ENCODE results near the gene PLEKHA5.

The PLEKHA5 gene

GRCh38 chr12:19105463-19105862, 24.1 kb upstream of the PLEKHA5 start:
- TF ChIP-seq EZH2phosphoT487 (IDR thresholded peaks at IDR 0.05; ENCODE audit: borderline replicate concordance, low read length): no peak
- TF ChIP-seq CTCF (IDR thresholded peaks at IDR 0.05; ENCODE audit: low read depth, low read length, poor library complexity, severe bottlenecking): no peak
- Histone ChIP-seq H3K4me3 (ENCODE audit: low read length) (no peak overlapping the region), H3K27ac (ENCODE audit: low read depth, low read length) (no peak overlapping the region), H4K20me1 (ENCODE audit: control insufficient read depth, insufficient read depth, low read depth, low read length) (no peaks in the 10 kb centered on the region), H3K4me2 (ENCODE audit: low read length) (no peak overlapping the region), H3K4me1 (ENCODE audit: control insufficient read depth, low read length) (no peaks in the 10 kb centered on the region), H3K9me3 (ENCODE audit: control insufficient read depth, insufficient read depth, low read length) (no peaks in the 10 kb centered on the region), H3K27me3 (ENCODE audit: control insufficient read depth, low read length) (no peaks in the 10 kb centered on the region; the same call in 1 of the 2 replicates), H3K9me2 (replicated peaks; ENCODE audit: control insufficient read depth, low read length) (no peaks in the 10 kb centered on the region), H3K36me3 (ENCODE audit: control insufficient read depth, low read length) (no peaks in the 10 kb centered on the region), H3F3A (ENCODE audit: control insufficient read depth, insufficient read depth) (no peaks in the 10 kb centered on the region), H3K79me2 (ENCODE audit: control insufficient read depth, low read length) (no peaks in the 10 kb centered on the region)

DNA sequence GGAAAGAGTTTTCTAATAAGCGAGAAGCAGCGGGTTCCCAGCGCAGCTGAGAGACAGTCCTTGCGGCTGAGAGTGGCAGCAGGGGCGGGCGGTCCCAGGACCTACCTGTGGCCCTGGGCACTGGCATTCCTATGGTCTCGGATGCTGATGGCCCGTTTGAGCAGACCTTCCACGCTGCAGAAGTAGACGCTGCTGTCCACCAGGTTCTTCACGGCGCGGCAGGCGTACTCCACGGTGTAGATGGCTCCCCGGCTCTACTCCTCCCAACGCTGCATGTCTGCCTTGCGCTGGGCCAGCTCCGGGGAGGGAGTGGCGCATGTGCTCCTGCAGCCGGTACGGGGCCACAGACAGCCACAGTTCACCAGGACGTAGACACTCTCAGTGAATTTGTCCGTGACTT, 21.8 kb upstream of the PLEKHA5 start:
- H3K27me3 ChIP-seq (ENCODE audit: control insufficient read depth, low read length): no peaks in the 10 kb centered on the region
- no peaks in the 10 kb centered on the region for H3F3A ChIP-seq (ENCODE audit: control insufficient read depth, insufficient read depth)
- TF ChIP-seq EZH2phosphoT487 (IDR thresholded peaks at IDR 0.05; ENCODE audit: borderline replicate concordance, low read length): no peak
- no peak for TF ChIP-seq CTCF (IDR thresholded peaks at IDR 0.05; ENCODE audit: low read depth, low read length, poor library complexity, severe bottlenecking)
- H3K4me1 ChIP-seq (ENCODE audit: control insufficient read depth, low read length): no peaks in the 10 kb centered on the region
- H3K27ac ChIP-seq (ENCODE audit: low read depth, low read length): no peak overlapping the region
- H3K4me3 ChIP-seq (ENCODE audit: low read length): no peak overlapping the region
- H3K9me3 ChIP-seq (ENCODE audit: control insufficient read depth, insufficient read depth, low read length): no peaks in the 10 kb centered on the region
- no peak overlapping the region for H3K4me2 ChIP-seq (ENCODE audit: low read length)
- H3K36me3 ChIP-seq (ENCODE audit: control insufficient read depth, low read length): no peaks in the 10 kb centered on the region
- H3K79me2 ChIP-seq (ENCODE audit: control insufficient read depth, low read length): no peaks in the 10 kb centered on the region
- H3K9me2 ChIP-seq (replicated peaks; ENCODE audit: control insufficient read depth, low read length): no peaks in the 10 kb centered on the region
- H4K20me1 ChIP-seq (ENCODE audit: control insufficient read depth, insufficient read depth, low read depth, low read length): no peaks in the 10 kb centered on the region

- H3K79me2 ChIP-seq (ENCODE audit: control insufficient read depth, low read length): no peaks in the 10 kb centered on the region
- no peaks in the 10 kb centered on the region for H3K9me2 ChIP-seq (replicated peaks; ENCODE audit: control insufficient read depth, low read length)
- TF ChIP-seq EZH2phosphoT487 (IDR thresholded peaks at IDR 0.05; ENCODE audit: borderline replicate concordance, low read length) (no peak), CTCF (IDR thresholded peaks at IDR 0.05; ENCODE audit: low read depth, low read length, poor library complexity, severe bottlenecking) (no peak)
- no peak overlapping the region for H3K4me3 ChIP-seq (ENCODE audit: low read length)
- H3K9me3 ChIP-seq (ENCODE audit: control insufficient read depth, insufficient read depth, low read length): no peaks in the 10 kb centered on the region
- H4K20me1 ChIP-seq (ENCODE audit: control insufficient read depth, insufficient read depth, low read depth, low read length): no peaks in the 10 kb centered on the region
- no peak overlapping the region for H3K27ac ChIP-seq (ENCODE audit: low read depth, low read length)
- H3F3A ChIP-seq (ENCODE audit: control insufficient read depth, insufficient read depth): no peaks in the 10 kb centered on the region
- no peaks in the 10 kb centered on the region for H3K36me3 ChIP-seq (ENCODE audit: control insufficient read depth, low read length)
- H3K27me3 ChIP-seq (ENCODE audit: control insufficient read depth, low read length): no peaks in the 10 kb centered on the region
- H3K4me2 ChIP-seq (ENCODE audit: low read length): no peak overlapping the region
- H3K4me1 ChIP-seq (ENCODE audit: control insufficient read depth, low read length): no peaks in the 10 kb centered on the region
Observed at GRCh38 chr12:19110221-19110940, 19.2 kb upstream of the PLEKHA5 start.
